Spleen (tissue), 11 donors: ENCODE measurements around the gene CMKLR1. TPM values are rescaled to one million over a fixed set of nuclear protein-coding genes. Genes with fewer than 3 reads are reported as not detected.

Experiments used
- DNase-seq: peaks from one replicate; pipeline ENCODE4 v3.0.0-alpha.2; 2020
- H3K27ac ChIP-seq, 8 donors: fragments of 200-600 bp; sonication (generic) in 7 of 8; 1 replicate in 4 of 8; 2 replicates in 4 of 8; pipeline versions ENCODE4 v1.5.0 to v1.8.0; 2016 to 2021; ENCODE audit warnings: inconsistent platforms in 4 of 8, mild to moderate bottlenecking in 4 of 8, moderate library complexity in 1 of 8
- H3K27me3 ChIP-seq, 7 donors: fragments of 200-600 bp; sonication (generic) in 6 of 7; replicated peaks in 1 of 7; 1 replicate in 4 of 7; 2 replicates in 3 of 7; pipeline versions ENCODE4 v1.5.0 to v1.8.0; 2016 to 2021; ENCODE audit warnings: inconsistent platforms in 3 of 7, mild to moderate bottlenecking in 1 of 7
- H3K36me3 ChIP-seq, 6 donors: fragments of 200-600 bp; sonication (generic) in 5 of 6; 1 replicate in 4 of 6; 2 replicates in 2 of 6; pipeline versions ENCODE4 v1.5.0 to v1.8.0; 2016 to 2021; ENCODE audit warnings: inconsistent platforms in 2 of 6
- H3K4me1 ChIP-seq, 6 donors: fragments of 200-600 bp; sonication (generic) in 5 of 6; 1 replicate in 3 of 6; 2 replicates in 3 of 6; pipeline versions ENCODE4 v1.5.0 to v1.8.0; 2016 to 2021; ENCODE audit warnings: inconsistent platforms in 3 of 6
- H3K4me3 ChIP-seq, 8 donors: fragments of 200-600 bp; sonication (generic) in 7 of 8; 1 replicate in 4 of 8; 2 replicates in 4 of 8; pipeline versions ENCODE4 v1.5.0 to v1.8.0; 2016 to 2021; ENCODE audit warnings: inconsistent platforms in 4 of 8, mild to moderate bottlenecking in 4 of 8, moderate library complexity in 2 of 8
- H3K9me3 ChIP-seq, 8 donors: fragments of 200-600 bp; sonication (generic) in 7 of 8; 1 replicate in 4 of 8; 2 replicates in 4 of 8; pipeline versions ENCODE4 v1.5.0 to v1.8.0; 2016 to 2021; ENCODE audit warnings: inconsistent platforms in 4 of 8
- POLR2A ChIP-seq, 3 donors: fragments of 450-650 bp; IDR thresholded peaks; one replicate each; pipeline ENCODE4 v1.5.1; 2017; ENCODE audit warnings: antibody characterized with exemption in 3 of 3, mild to moderate bottlenecking in 1 of 3
- POLR2AphosphoS5 ChIP-seq, 3 donors: sonication (generic); formaldehyde crosslinking; IDR thresholded peaks; one replicate each; pipeline ENCODE4 v1.5.1; 2017; ENCODE audit warnings: antibody characterized with exemption in 3 of 3
- WGBS, 5 donors: extraction: QIAGEN DNeasy Blood & Tissue Kit in 3 of 5; methylation state at CpG; one replicate each; pipeline versions ENCODE4 v1.1.5 to v1.1.7; 2013 to 2018; 5-methylcytosine and 5-hydroxymethylcytosine counted together
- intact Hi-C: fragments of 100-400 bp; cut with DNase I; formaldehyde crosslinking; loops from one replicate; pipeline ENCODE4 v1.15.0; 2023; ENCODE audit warnings: low total_unique reads
- polyA plus RNA-seq, 3 donors: library from polyadenylated mRNA; stranded (reverse); fragments of 200-250 nt; gene quantifications; one replicate each; pipeline ENCODE4 v1.2.1, GENCODE V29; 2013
- total RNA-seq, 7 donors: library from RNA; depleted of rRNA in 3 of 7; stranded (reverse); fragments of >200 nt in 3 of 7; fragmentation: NEBNext Ultra II Directional in 4 of 7; extraction: Animal tissue kit (Norgen Biotek cat#: 25700) in 4 of 7; gene quantifications; one replicate each; pipeline versions ENCODE4 v1.1.0 to v1.2.1, GENCODE V29; 2016 to 2021
- TF ChIP-seq, protein P1 (sequence below), 11 experiments: fragments of 200-600 bp in 7 of 11; fragments of 450-650 bp in 4 of 11; sonication (generic) in 4 of 11; IDR thresholded peaks in 8 of 11; conservative IDR thresholded peaks in 3 of 11; 1 replicate in 7 of 11; 2 replicates in 4 of 11; pipeline versions ENCODE4 v1.4.0 to v1.8.0; 2016 to 2021; ENCODE audit warnings: antibody characterized with exemption in 11 of 11, inconsistent platforms in 4 of 11, mild to moderate bottlenecking in 1 of 11
- donor health status: healthy with polysubstance abuse.
- donor health status: DM: no; HTN: no; CAD: no; lungs with moderate emphysema.
- donor health status: DM: no; HTN: no; CAD: no.
- donor health status: Bipolar disorder and iron deficiency.
- donor health status: healthy.
- donor health status: DM: no; HTN: no; CAD: no.
- donor health status: DM: yes; HTN: yes; CAD: no.

The CMKLR1 gene
- total and polyA plus RNA-seq, 10 donors, result 6.3 to 118 (median 75.4) TPM

DNA sequence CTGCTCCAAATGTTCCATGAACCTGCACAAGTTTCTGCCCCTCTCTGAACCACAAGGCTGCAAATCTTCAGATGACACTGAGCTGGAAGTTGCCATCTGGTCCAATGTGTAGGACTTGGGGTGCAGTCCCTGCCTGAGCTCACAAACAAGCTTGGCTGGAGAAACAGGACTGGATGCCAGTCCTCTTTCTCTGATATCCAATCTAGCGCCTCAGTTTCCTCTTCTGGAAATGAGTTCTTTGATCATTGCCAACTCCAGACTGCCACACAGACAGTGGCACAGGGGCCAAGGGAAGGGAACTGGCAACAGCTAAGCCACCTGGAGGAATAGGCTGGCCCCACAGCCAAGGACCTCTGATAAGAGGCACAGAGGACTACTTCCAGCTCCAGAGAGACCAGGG lies 15.5 kb downstream of the CMKLR1 start:
- TF ChIP-seq POLR2AphosphoS5 (IDR thresholded peaks at IDR 0.05), result no peak
- TF ChIP-seq, protein P1, sequence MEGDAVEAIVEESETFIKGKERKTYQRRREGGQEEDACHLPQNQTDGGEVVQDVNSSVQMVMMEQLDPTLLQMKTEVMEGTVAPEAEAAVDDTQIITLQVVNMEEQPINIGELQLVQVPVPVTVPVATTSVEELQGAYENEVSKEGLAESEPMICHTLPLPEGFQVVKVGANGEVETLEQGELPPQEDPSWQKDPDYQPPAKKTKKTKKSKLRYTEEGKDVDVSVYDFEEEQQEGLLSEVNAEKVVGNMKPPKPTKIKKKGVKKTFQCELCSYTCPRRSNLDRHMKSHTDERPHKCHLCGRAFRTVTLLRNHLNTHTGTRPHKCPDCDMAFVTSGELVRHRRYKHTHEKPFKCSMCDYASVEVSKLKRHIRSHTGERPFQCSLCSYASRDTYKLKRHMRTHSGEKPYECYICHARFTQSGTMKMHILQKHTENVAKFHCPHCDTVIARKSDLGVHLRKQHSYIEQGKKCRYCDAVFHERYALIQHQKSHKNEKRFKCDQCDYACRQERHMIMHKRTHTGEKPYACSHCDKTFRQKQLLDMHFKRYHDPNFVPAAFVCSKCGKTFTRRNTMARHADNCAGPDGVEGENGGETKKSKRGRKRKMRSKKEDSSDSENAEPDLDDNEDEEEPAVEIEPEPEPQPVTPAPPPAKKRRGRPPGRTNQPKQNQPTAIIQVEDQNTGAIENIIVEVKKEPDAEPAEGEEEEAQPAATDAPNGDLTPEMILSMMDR (IDR thresholded peaks at IDR 0.05 in 8 of 11, conservative IDR thresholded peaks at IDR 0.05 in 3 of 11), result no peak
- Histone ChIP-seq H3K4me1 (peaks cover 0 to 28% (median 4%) of the 10 kb centered on the region in 6 donors), H3K9me3 (no peaks in the 10 kb centered on the region), H3K36me3 (no peaks in the 10 kb centered on the region), H3K27me3 (peaks cover 0 to 59% (median 0%) of the 10 kb centered on the region in 7 donors), H3K4me3 (no peak overlapping the region), H3K27ac (peak overlapping the region in 1 of 8 donors; percentile 22)
- intact Hi-C loops, result no loop called here
- WGBS, 5 donors, result 83 to 94% (median 86%) methylated on average over 1 of the region's 1 CpG
- no peak for DNase-seq

DNA sequence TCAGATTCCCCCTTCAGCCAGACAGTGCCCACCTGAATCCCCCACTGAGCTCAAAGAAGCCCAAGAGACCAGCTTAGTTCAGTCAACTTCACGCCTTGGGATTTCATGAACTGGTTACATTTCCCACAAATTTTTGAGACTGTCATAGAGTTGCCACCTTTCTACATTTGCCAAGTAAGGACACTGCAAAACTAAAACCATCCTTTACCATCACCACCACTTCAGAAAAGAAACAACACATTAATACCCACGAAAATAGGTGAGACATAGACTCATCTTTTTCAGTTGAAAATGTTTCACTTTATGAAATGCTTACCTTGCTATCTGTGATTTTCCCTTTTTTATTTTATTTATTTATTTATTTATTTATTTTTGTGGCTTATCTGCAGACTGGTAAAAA lies 16.1 kb downstream of the CMKLR1 start:
- Histone ChIP-seq H3K9me3 (no peaks in the 10 kb centered on the region), H3K27me3 (peaks cover 0 to 62% (median 0%) of the 10 kb centered on the region in 7 donors), H3K36me3 (no peaks in the 10 kb centered on the region), H3K4me3 (no peak overlapping the region), H3K4me1 (peaks cover 0 to 22% (median 2%) of the 10 kb centered on the region in 6 donors), H3K27ac (no peak overlapping the region)
- 72 to 90% (median 75%) methylated on average over 2 of the region's 2 CpGs for WGBS, 5 donors
- intact Hi-C loops, result no loop called here
- DNase-seq, result no peak
- TF ChIP-seq POLR2AphosphoS5 (IDR thresholded peaks at IDR 0.05) (no peak), POLR2A (IDR thresholded peaks at IDR 0.05) (no peak)
- TF ChIP-seq, protein P1 (IDR thresholded peaks at IDR 0.05 in 8 of 11, conservative IDR thresholded peaks at IDR 0.05 in 3 of 11), result no peak

DNA sequence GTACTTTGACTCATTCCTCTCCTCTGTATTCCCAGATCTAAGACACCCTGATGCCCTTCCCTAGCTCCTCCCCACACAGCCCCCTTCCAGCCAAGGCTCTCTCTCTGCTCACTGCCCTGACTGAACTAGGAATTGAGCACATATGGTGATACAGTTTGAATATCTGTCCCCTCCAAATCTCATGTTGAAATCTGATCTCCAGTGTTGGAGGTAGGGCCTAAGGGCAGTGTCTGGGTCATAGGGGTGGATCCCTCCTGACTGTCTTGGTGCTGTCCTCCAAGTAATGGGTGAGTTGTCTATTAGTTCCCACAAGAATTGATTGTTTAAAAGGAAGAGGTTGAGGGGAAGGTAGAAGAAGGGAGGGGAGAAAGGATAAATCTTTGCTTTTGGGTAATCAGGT lies 17.4 kb downstream of the CMKLR1 start:
- TF ChIP-seq, protein P1 (IDR thresholded peaks at IDR 0.05 in 8 of 11, conservative IDR thresholded peaks at IDR 0.05 in 3 of 11), result no peak
- TF ChIP-seq POLR2AphosphoS5 (IDR thresholded peaks at IDR 0.05), result no peak
- no peak for TF ChIP-seq POLR2A (IDR thresholded peaks at IDR 0.05)
- Histone ChIP-seq H3K27ac (peak overlapping the region in 1 of 8 donors; percentile 0), H3K9me3 (no peaks in the 10 kb centered on the region), H3K36me3 (no peaks in the 10 kb centered on the region), H3K4me1 (peaks cover 0 to 16% (median 0%) of the 10 kb centered on the region in 6 donors), H3K4me3 (no peak overlapping the region), H3K27me3 (peaks cover 0 to 69% (median 0%) of the 10 kb centered on the region in 7 donors)
- DNase-seq, result no peak
- intact Hi-C loops, result no loop called here

DNA sequence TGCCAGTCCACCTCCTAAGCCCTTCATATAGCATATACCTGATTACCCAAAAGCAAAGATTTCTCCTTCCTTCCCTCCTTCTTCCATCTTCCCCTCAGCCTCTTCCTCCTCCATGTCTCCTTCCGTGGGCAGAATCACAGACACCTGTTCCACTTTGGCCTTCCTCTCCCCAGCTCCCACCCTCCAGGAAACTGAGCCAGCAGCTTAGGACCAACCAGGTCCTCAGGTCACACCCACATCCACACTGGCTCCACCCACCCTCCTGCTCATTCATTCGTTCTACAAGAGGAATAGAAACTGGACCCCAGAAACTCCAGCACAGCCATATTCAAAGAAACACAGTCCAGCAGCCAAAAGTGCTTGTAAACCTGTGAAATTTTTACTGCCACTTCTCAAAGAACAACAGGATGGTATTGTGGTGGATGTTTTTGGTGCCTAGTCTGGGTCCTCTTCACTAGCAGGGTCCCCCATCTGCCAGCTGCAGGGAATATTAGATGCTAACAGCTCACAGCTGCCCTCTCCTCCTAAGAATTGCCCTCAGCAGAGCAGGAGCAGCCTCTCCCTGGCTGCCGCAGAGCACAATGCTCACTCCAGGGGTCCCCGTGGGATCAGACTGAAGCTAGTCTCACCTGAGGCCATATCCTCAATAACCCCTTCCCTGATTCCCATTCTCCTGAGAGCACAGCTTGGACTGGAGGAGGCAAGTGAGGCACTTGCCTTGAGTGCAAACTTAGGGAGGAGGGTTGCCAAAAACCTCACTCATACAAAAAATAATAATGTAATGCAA lies 18.4 kb downstream of the CMKLR1 start:
- Histone ChIP-seq H3K27ac (peak overlapping the region in 2 of 8 donors; percentile 32 to 36), H3K27me3 (peaks cover 0 to 76% (median 0%) of the 10 kb centered on the region in 7 donors), H3K4me3 (peak overlapping the region in 4 of 8 donors; percentile 3 to 19 (median 11)), H3K4me1 (peaks cover 0 to 26% (median 3%) of the 10 kb centered on the region in 6 donors), H3K36me3 (no peaks in the 10 kb centered on the region), H3K9me3 (no peaks in the 10 kb centered on the region)
- TF ChIP-seq POLR2AphosphoS5 (IDR thresholded peaks at IDR 0.05) (peak in 2 of 3 donors; percentile 30 to 40), POLR2A (IDR thresholded peaks at IDR 0.05) (no peak)
- TF ChIP-seq, protein P1 (IDR thresholded peaks at IDR 0.05 in 8 of 11, conservative IDR thresholded peaks at IDR 0.05 in 3 of 11), result no peak
- no peak for DNase-seq
- intact Hi-C loops, result no loop called here
- WGBS, 5 donors, result 39 to 49% (median 45%) methylated on average over 4 of the region's 4 CpGs
